Fibroblast of mammary gland (primary cell): Measurements from ENCODE around the gene TK1.

Experiments used
- DNase-seq: peaks from one replicate; pipeline ENCODE4 v3.0.0-alpha.2; 2010; ENCODE audit warnings: low read depth
- H3K4me3 ChIP-seq: 2 replicates; pipeline ENCODE4 v1.5.1; 2011; ENCODE audit warnings: low read depth, mild to moderate bottlenecking, low read length, moderate library complexity; ENCODE audit not compliant: control insufficient read depth
- CTCF ChIP-seq: conservative IDR thresholded peaks from 2 replicates; pipeline ENCODE4 v1.5.1; 2011; ENCODE audit warnings: low read depth, low read length, inconsistent platforms; ENCODE audit not compliant: control insufficient read depth, insufficient read depth

The TK1 gene

GRCh38 chr17:78225088-78225865, 38.4 kb upstream of the TK1 start:
- no peak for DNase-seq
- no peak overlapping the region for H3K4me3 ChIP-seq
- TF ChIP-seq CTCF: no peak

GRCh38 chr17:78224231-78225087, 37.6 kb upstream of the TK1 start:
- no peak overlapping the region for H3K4me3 ChIP-seq
- no peak for DNase-seq
- no peak for TF ChIP-seq CTCF

- no peak for DNase-seq
- TF ChIP-seq CTCF: no peak
- H3K4me3 ChIP-seq: no peak overlapping the region
Measured at GRCh38 chr17:78223765-78224164, 36.9 kb upstream of the TK1 start.

DNA sequence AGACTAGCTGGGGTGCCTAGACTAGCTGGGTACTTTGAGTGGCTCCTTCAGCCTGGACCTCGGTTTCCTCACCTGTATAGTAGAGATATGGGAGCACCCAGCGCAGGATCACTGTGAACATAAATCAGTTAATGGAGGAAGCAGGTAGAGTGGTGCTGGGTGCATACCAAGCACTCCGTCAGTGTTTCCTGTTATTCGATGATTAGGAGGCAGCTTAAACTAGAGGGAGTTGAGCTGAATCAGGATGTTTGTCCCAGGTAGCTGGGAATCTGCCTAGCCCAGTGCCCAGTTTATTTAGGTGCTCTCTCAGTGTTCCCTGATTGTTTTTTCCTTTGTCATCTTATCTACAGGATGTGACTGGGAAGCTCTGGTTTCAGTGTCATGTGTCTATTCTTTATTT, 36.2 kb upstream of the TK1 start:
- no peak for TF ChIP-seq CTCF
- no peak overlapping the region for H3K4me3 ChIP-seq
- DNase-seq: no peak

DNA sequence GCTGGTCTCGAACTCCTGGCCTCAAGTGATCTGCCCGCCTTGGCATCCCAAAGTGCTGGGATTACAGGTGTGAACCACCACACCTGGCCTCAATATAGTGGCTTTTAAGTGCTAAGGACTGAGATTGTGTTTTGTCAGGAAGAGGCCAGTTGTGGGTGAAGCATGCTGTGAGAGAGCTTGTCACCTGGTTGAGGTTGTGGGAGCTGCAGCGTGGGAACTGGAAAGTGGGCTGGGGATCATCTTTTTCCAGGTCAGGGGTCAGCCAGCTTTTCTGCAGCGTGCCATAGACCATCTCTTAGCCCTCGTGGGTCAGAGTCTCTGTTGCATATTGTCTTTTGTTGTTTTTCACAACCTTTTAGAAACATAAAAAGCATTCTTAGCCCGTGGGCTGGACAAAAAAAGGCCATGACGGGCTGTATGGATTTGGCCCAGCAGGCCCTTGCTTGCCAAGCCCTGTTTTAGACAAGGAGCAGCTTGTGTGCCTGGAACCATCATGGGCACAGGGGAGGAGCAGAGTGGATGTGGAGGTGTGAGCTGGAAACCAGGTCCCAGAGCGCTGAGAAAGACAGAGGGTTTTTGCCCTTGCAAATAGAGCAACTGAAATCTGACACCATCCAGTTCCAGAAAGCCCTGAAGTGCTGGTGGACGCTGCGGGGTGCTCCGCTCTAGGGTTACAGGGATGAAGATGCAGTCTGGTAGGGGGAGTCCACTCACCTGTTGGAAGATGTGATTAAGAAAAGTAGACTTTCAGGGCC, 32.7 kb upstream of the TK1 start:
- TF ChIP-seq CTCF: no peak
- H3K4me3 ChIP-seq: no peak overlapping the region
- DNase-seq: no peak

DNA sequence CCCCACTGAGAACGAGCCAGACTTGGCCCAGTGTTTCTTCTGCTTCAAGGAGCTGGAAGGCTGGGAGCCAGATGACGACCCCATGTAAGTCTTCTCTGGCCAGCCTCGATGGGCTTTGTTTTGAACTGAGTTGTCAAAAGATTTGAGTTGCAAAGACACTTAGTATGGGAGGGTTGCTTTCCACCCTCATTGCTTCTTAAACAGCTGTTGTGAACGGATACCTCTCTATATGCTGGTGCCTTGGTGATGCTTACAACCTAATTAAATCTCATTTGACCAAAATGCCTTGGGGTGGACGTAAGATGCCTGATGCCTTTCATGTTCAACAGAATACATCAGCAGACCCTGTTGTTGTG, 27.8 kb upstream of the TK1 start:
- no peak for DNase-seq
- H3K4me3 ChIP-seq: peak overlapping the region; percentile 91
- no peak for TF ChIP-seq CTCF
